Measurements from ENCODE around the gene PDSS2.

DNA sequence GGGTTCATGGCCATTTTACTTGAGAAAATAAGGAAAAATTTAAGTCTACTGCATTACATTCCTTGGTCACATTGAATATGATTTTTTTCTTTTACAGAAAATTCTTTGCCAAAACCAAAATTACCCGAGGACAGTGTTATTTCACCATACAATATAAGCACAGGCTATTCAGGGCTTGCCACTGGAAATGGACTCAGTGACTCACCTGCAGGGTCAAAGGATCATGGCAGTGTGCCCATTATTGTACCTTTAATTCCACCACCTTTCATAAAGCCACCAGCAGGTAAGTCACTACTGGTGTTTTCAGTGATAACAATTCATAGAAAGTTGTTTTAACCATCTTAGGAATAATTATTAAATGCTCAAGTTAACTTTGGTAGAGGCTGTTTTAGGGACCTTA, 46.8 kb upstream of the PDSS2 start:
- TF ChIP-seq GATA3 (IDR thresholded peaks at IDR 0.05; ENCODE audit: low read depth, low read length) = no peak
- TF ChIP-seq GATA2 (IDR thresholded peaks at IDR 0.05; ENCODE audit: low read depth, low read length) = no peak
